KG1 (cell line): Measurements from ENCODE around the gene ERC2.

Source experiments
- DNase-seq: peaks from one replicate; lab custom pipeline; 2025; lab: John Stamatoyannopoulos, UW

ERC2 gene

GRCh38 chr3:55923626-55924025 is 544.6 kb downstream of the ERC2 start:
- no peak for DNase-seq

DNA sequence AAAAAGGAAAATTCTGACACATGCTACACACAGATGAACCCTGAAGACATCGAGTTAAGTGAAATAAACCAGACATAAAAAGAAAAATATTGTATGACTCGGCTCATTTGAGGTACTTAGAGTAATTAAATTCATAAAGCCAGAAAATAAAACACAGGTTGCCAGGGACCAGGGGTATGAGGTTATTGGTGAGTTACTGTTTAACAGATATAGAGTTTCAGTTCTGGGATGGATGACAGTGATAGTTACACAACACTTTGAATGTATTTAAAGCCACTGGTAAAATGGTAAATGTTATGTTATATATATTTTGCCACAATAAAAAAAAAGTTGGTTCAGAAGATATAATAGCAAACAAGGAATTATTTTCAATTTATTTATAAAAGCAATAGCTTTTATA is 545.1 kb downstream of the ERC2 start:
- DNase-seq = no peak

GRCh38 chr3:55912880-55913279 is 555.4 kb downstream of the ERC2 start:
- DNase-seq = no peak

GRCh38 chr3:55911266-55911665 is 557.0 kb downstream of the ERC2 start:
- DNase-seq = no peak

- no peak for DNase-seq
Observed at GRCh38 chr3:55910543-55910942, 557.7 kb downstream of the ERC2 start.

- DNase-seq = no peak
Observed at GRCh38 chr3:55909373-55909772, 558.9 kb downstream of the ERC2 start.

GRCh38 chr3:55907616-55908015 is 560.7 kb downstream of the ERC2 start:
- no peak for DNase-seq

- no peak for DNase-seq
Observed at GRCh38 chr3:55906896-55907295, 561.4 kb downstream of the ERC2 start.

- no peak for DNase-seq
Observed at GRCh38 chr3:55904716-55905115, 563.6 kb downstream of the ERC2 start.

DNA sequence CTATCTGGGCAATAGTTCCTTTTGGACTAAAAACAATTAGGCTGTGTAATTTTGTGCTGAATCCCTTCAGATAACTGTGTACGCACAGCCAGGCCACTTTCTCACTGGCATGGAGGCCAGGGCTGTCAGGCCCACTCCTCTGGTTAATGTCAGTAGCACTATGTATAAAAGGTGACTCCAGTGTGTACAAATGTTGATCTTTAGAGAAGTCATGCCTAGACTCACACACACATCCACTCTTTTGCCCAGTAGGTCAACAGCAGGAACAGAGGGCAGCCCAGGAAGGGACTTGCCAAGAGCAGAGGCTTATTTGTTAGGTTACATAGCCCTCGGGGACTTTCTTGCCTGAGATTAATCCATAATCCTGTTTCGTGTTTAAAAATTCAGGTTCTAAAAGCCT is 564.6 kb downstream of the ERC2 start:
- DNase-seq = no peak

DNA sequence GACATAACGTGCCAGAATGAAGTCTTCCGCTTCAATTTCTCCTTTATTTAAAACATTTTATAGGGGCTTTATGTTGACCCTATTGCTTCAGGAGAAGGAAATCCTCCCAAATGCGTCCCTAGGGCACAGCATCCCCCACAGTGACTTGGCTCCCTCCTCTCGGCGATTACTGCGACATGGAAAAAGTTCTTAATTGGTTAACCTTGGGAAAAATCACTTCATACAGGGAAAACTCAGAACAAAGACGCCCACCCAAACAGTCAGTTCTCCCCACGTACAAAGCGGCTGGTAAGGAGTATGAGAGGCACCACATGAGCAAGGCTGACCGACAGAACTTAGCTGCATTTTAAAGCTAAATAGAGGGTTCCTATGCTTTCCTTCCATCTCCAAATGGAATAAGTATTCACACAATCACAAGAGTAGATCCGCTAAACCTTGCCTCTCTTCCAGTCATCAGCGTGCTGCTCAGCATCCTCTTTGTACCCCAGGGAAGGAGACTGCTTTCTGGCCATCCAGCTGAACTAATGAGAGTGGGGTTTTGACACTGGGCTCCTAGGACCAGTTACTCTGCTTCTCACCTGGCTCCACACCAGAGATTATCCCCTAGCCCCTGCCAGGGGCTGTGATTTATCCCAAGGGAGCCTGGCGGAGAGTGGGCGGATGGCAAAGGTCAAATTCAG is 565.9 kb downstream of the ERC2 start:
- DNase-seq = no peak

- DNase-seq = no peak
Observed at GRCh38 chr3:55899887-55900286, 568.4 kb downstream of the ERC2 start.

GRCh38 chr3:55897573-55898224 is 570.6 kb downstream of the ERC2 start:
- DNase-seq = no peak

- no peak for DNase-seq
Observed at GRCh38 chr3:55895897-55896566, 572.2 kb downstream of the ERC2 start.

DNA sequence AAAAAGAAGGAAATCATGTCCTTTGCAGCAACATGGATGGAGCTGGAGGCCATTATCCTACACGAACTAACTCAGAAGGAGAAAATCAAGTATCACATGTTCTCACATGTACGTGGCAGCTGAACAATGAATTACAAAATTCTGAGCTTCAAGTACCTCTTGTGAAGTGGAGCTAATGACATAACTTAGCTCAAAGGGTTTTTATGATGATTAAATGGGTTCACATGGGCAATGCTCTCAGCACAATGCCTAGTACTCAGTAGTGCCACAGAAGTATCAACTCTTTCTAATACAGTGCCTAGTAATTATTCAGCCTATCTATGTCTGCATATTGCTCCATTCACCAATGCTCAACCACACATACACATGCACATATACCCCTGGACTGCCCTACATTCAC is 573.7 kb downstream of the ERC2 start:
- DNase-seq = no peak

DNA sequence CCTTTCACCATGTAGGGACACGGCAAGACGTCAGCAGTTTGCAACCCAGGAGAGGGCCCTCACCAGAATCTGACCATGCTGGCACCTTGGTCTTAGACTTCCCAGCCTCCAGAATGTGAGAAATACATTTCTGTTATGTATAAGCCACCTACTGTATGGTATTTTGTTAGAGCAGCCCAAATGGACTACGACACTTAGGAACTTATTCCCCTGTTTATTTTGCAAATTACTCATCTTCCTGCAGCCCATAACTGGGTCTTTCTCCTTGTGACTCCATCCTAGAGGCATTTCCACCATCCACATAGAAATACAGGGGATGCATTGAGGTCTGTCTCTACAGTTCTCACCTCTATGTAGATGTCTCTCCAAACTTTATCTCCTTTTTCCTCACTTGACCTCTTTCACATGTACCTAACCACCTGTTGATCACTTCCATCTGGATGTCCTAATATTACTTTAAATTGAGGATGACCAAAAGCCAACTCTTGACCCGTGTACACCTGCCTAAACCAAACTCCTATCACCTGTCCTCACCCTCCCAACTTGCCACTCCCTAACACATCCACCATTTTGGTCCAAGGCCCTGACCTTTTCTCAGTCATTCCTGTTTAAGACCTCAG is 575.1 kb downstream of the ERC2 start:
- no peak for DNase-seq

DNA sequence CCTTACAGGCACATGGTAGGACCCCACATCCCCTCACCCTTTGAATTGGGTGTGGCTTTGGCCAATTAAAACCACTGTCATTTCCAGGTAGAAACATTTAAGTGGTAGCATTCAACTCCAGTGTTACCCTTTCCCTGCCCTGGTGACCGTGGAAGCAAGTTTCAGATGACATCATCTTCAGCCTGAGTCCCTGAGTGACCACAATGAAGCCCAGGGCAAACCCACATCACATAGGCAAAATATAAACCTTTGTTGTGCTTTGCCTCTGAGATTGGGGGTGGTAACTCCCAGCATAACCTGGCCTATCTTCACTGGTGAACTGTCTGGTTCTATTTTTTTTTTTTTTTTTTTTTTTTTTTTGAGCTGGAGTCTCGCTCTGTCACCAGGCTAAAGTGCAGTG is 577.2 kb downstream of the ERC2 start:
- DNase-seq = no peak

GRCh38 chr3:55888282-55888885 is 579.9 kb downstream of the ERC2 start:
- no peak for DNase-seq

DNA sequence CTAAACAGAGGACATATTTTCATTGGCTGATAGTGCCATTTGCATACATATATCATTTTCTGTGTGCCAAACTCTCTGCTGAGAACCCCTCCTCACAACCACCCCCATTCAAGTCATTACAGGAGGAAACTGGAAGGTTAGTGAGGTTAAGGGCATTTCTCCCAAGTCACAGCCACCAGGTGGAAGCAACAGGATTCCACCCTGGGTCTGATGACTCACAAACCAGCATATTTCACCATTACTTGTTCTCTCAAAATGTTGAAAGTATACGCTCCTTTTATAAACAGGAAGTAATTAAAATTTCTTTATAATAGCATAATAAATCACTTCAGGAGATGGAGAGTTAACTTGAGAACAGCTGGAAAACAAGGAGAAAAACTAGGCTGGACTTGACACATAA is 582.5 kb downstream of the ERC2 start:
- no peak for DNase-seq

- no peak for DNase-seq
Observed at GRCh38 chr3:55884491-55885285, 583.6 kb downstream of the ERC2 start.

DNA sequence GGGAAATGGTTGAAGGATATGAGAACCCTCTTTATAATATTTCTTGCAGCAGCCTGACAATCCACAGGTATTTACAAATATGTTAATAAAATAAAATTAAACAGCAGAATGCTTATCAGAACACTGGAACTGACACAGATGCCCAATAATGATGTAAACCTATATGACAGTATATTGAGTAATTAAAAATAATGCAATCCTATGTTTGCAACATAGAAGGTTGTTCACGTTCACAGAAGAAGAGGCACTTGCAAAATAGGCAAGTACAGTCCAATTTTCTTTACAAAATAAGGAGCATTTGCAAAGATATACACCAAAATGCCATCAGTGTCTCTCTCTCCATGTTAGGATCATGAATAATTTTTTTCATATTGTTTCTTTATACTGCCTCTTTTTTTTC is 584.2 kb downstream of the ERC2 start:
- no peak for DNase-seq

DNA sequence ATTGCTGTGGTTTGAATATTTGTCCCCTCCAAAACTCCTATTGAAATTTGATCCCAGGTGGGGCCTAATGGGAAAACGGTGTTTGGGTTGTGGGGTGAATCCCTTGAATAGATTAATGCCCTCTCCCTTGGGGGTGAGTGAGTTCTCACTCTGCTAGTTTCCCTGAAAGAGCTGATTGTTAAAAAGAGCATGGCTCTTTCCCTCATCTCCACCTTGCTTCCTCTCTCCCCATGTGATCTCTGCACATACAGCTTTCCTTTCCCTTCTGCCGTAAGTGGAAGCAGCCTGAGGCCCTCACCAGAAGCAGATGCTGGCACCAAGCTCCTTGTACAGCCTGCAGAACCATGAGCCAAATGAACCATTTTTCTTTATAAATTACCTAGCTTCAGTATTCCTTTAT is 586.3 kb downstream of the ERC2 start:
- DNase-seq = no peak
